ENCODE measurements around the gene TSNAX. TPM values are rescaled to one million over a fixed set of nuclear protein-coding genes. Genes with fewer than 3 reads are reported as not detected.
"Not testable (repeated sequence)": the region's sequence is repeated elsewhere in the genome, so short reads cannot be mapped to it uniquely, and the experiment has no call there.

Gene TSNAX
- total RNA-seq, 2 experiments from 2014 or later, result 37.6 to 38.0 TPM

- Mint-ChIP-seq H3K4me1 (ENCODE audit: low read depth) (peaks cover 5% of the 10 kb centered on the region), H3K9me3 (peaks cover 11% of the 10 kb centered on the region), H3K4me3 (no peak overlapping the region), H3K27me3 (peaks cover 5% of the 10 kb centered on the region), H3K36me3 (ENCODE audit: low read depth) (peaks cover 3% of the 10 kb centered on the region), H3K27ac (no peak overlapping the region)
- no peak for ATAC-seq
- POLR2A ChIA-PET, result interaction anchor here (0.6 kb wide), 2 partner anchors 133 to 251 kb away, joined by 3 read pairs; no protein-coding TSS in a partner anchor
- no peak for TF ChIP-seq CTCF (IDR thresholded peaks at IDR 0.05)
- intact Hi-C loops (cut with micrococcal nuclease), result no loop called here
- DNase-seq, result no peak
- CTCF ChIA-PET, result interaction anchor here (0.7 kb wide), 1 partner anchor 132 kb away, joined by 3 read pairs; no protein-coding TSS in a partner anchor
Observed at GRCh38 chr1:231494439-231495110, 33.9 kb upstream of the TSNAX start.

GRCh38 chr1:231497629-231498152, 30.8 kb upstream of the TSNAX start:
- peaks cover 5% of the 10 kb centered on the region for H3K27me3 Mint-ChIP-seq
- CTCF ChIA-PET, result no interaction called here
- DNase-seq (no peak), ATAC-seq (no peak)
- intact Hi-C loops (cut with micrococcal nuclease), result no loop called here
- H3K9me3 Mint-ChIP-seq, result peaks cover 23% of the 10 kb centered on the region
- H3K4me3 Mint-ChIP-seq, result no peak overlapping the region
- no peak for TF ChIP-seq CTCF (IDR thresholded peaks at IDR 0.05)
- H3K4me1 Mint-ChIP-seq (ENCODE audit: low read depth), result peaks cover 5% of the 10 kb centered on the region
- POLR2A ChIA-PET, result no interaction called here
- H3K36me3 Mint-ChIP-seq (ENCODE audit: low read depth), result peaks cover 6% of the 10 kb centered on the region
- no peak overlapping the region for H3K27ac Mint-ChIP-seq

GRCh38 chr1:231499148-231499763, 29.2 kb upstream of the TSNAX start:
- Mint-ChIP-seq H3K4me3 (no peak overlapping the region), H3K4me1 (ENCODE audit: low read depth) (no peaks in the 10 kb centered on the region)
- intact Hi-C loops (cut with micrococcal nuclease), result no loop called here

GRCh38 chr1:231500666-231501065, 27.8 kb upstream of the TSNAX start:
- ATAC-seq, result no peak
- intact Hi-C loops (cut with micrococcal nuclease), result no loop called here
- Mint-ChIP-seq H3K9me3 (peaks cover 23% of the 10 kb centered on the region), H3K27ac (no peak overlapping the region), H3K4me3 (no peak overlapping the region), H3K36me3 (ENCODE audit: low read depth) (peaks cover 6% of the 10 kb centered on the region), H3K27me3 (peaks cover 9% of the 10 kb centered on the region), H3K4me1 (ENCODE audit: low read depth) (no peaks in the 10 kb centered on the region)
- ChIA-PET CTCF (no interaction called here), POLR2A (no interaction called here)
- TF ChIP-seq CTCF (IDR thresholded peaks at IDR 0.05), result no peak
- no peak for DNase-seq

More at GRCh38 chr1:231499148-231499763, 29.2 kb upstream of the TSNAX start:
- POLR2A ChIA-PET, result no interaction called here
- H3K27ac Mint-ChIP-seq, result no peak overlapping the region
- peaks cover 5% of the 10 kb centered on the region for H3K27me3 Mint-ChIP-seq
- DNase-seq, result no peak
- TF ChIP-seq CTCF (IDR thresholded peaks at IDR 0.05), result no peak
- CTCF ChIA-PET, result no interaction called here
- H3K36me3 Mint-ChIP-seq (ENCODE audit: low read depth), result peaks cover 6% of the 10 kb centered on the region
- no peak for ATAC-seq
- peaks cover 23% of the 10 kb centered on the region for H3K9me3 Mint-ChIP-seq

GRCh38 chr1:231503168-231503567, 25.3 kb upstream of the TSNAX start:
- H3K4me3 Mint-ChIP-seq; H3K4me1 Mint-ChIP-seq (ENCODE audit: low read depth); POLR2A ChIA-PET; intact Hi-C loops (cut with micrococcal nuclease); H3K27ac Mint-ChIP-seq; H3K36me3 Mint-ChIP-seq (ENCODE audit: low read depth); CTCF ChIA-PET; DNase-seq; ATAC-seq: not testable (repeated sequence)
- H3K27me3 Mint-ChIP-seq, result peaks cover 19% of the 10 kb centered on the region
- H3K9me3 Mint-ChIP-seq, result peaks cover 22% of the 10 kb centered on the region
